ENCODE data around the gene DNAJC16.

DNAJC16 gene

DNA sequence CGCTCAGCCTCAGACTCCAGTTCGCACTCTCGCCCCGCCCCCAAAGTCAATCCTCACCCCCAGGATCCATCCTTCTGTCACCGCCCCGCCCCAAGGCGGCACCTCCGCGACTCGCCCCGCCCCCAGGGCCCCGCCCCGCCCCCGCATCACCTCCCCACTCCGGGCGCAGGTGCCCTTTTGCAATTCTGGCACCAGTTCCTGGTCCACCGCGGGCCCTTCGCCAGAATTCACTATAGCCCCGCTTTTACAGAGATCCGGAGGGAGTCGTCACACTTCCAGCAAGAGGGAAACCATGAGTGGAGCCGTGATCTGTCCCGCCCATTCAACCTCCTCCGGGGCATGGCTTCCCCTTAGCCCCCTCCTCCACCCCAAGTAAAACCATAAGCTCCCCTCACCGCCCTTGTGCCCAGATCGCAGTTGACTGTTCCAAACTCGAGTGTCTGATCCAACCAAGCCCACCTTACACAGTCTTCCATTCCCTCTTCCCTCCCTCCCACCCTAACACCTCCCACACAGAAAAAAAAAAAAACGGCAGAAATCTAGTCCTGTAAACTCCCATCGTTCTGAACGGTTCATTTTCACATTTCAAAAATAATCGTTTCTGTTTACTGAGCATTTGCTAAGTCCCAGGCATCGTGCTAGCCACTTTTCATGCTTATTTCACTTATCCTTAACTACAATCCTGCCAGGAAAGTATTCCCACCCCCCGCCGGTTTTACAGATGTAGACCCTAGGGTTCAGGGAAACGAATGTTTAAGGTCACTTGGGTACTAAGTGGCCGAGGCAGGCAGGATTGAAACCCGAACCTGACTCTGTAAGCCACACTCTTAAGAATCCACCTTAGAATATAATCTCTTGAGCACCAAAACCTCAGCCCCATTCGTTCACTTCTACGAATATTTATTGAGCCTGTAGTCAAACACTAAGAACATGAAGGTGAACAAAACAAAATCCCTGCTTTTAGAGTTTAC is 1.3 kb upstream of the DNAJC16 start:
- no peaks in the 10 kb centered on the region for H3K9me2 ChIP-seq (replicated peaks; ENCODE audit: insufficient read depth, low read length)
- H3K4me2 ChIP-seq (ENCODE audit: low read depth, low read length, poor library complexity, severe bottlenecking), result peak overlapping the region; percentile 89
- H2AFZ ChIP-seq (ENCODE audit: low read depth, low read length, severe bottlenecking), result peak overlapping the region; percentile 76
- H3K9ac ChIP-seq (ENCODE audit: low read length), result peak overlapping the region; percentile 54
- no peak for TF ChIP-seq EZH2phosphoT487 (conservative IDR thresholded peaks at IDR 0.05; ENCODE audit: low read length)
- TF ChIP-seq, protein P1, sequence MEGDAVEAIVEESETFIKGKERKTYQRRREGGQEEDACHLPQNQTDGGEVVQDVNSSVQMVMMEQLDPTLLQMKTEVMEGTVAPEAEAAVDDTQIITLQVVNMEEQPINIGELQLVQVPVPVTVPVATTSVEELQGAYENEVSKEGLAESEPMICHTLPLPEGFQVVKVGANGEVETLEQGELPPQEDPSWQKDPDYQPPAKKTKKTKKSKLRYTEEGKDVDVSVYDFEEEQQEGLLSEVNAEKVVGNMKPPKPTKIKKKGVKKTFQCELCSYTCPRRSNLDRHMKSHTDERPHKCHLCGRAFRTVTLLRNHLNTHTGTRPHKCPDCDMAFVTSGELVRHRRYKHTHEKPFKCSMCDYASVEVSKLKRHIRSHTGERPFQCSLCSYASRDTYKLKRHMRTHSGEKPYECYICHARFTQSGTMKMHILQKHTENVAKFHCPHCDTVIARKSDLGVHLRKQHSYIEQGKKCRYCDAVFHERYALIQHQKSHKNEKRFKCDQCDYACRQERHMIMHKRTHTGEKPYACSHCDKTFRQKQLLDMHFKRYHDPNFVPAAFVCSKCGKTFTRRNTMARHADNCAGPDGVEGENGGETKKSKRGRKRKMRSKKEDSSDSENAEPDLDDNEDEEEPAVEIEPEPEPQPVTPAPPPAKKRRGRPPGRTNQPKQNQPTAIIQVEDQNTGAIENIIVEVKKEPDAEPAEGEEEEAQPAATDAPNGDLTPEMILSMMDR (IDR thresholded peaks at IDR 0.05; ENCODE audit: insufficient read depth, low read length, poor library complexity, severe bottlenecking), result no peak
- H3K79me2 ChIP-seq (ENCODE audit: insufficient read depth, low read length), result peaks cover 10% of the 10 kb centered on the region
- H3K9me3 ChIP-seq (ENCODE audit: insufficient read depth, low read length), result no peaks in the 10 kb centered on the region
- H4K20me1 ChIP-seq (ENCODE audit: low read depth, low read length), result no peaks in the 10 kb centered on the region
- peak overlapping the region; percentile 67 for H3K27ac ChIP-seq (ENCODE audit: low read depth, low read length)
- peak overlapping the region; percentile 73 for H3K4me3 ChIP-seq (ENCODE audit: insufficient read depth, low read length, poor library complexity, severe bottlenecking)
- H3K36me3 ChIP-seq (ENCODE audit: low read length), result no peaks in the 10 kb centered on the region
- H3K27me3 ChIP-seq (ENCODE audit: low read length), result no peaks in the 10 kb centered on the region
- peaks cover 12% of the 10 kb centered on the region for H3F3A ChIP-seq (ENCODE audit: insufficient read depth)

DNA sequence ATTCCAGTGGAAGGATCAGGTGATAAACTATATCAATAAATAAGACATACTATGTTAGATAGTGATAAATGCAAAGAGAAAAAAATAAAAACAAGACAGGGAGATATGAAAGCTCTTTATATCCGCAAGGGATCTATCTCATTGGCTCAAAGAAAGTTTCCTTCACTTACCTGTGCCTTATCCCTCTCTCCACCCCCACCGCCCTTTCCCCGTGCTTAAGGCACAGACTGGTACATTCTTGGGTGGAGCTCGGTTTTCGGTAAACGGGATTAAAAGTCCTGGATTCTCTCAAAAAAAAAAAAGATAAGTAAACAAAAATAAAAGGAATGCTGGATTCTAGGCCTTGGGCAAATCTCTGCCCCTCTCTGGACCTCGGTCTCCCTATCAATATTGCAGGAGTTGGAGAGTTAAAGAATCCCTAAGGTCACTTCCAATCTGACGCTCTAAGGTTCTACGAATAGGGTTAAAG is 593 bp upstream of the DNAJC16 start:
- peak overlapping the region; percentile 89 for H3K4me2 ChIP-seq (ENCODE audit: low read depth, low read length, poor library complexity, severe bottlenecking)
- no peaks in the 10 kb centered on the region for H3K27me3 ChIP-seq (ENCODE audit: low read length)
- H2AFZ ChIP-seq (ENCODE audit: low read depth, low read length, severe bottlenecking), result peak overlapping the region; percentile 76
- no peaks in the 10 kb centered on the region for H3K36me3 ChIP-seq (ENCODE audit: low read length)
- H3K9ac ChIP-seq (ENCODE audit: low read length), result peak overlapping the region; percentile 54
- H3K4me3 ChIP-seq (ENCODE audit: insufficient read depth, low read length, poor library complexity, severe bottlenecking), result peak overlapping the region; percentile 73
- peak overlapping the region; percentile 67 for H3K27ac ChIP-seq (ENCODE audit: low read depth, low read length)
- no peaks in the 10 kb centered on the region for H3K9me3 ChIP-seq (ENCODE audit: insufficient read depth, low read length)
- TF ChIP-seq, protein P1 (IDR thresholded peaks at IDR 0.05; ENCODE audit: insufficient read depth, low read length, poor library complexity, severe bottlenecking), result no peak
- TF ChIP-seq EZH2phosphoT487 (conservative IDR thresholded peaks at IDR 0.05; ENCODE audit: low read length), result no peak
- no peaks in the 10 kb centered on the region for H3K9me2 ChIP-seq (replicated peaks; ENCODE audit: insufficient read depth, low read length)
- H4K20me1 ChIP-seq (ENCODE audit: low read depth, low read length), result no peaks in the 10 kb centered on the region
- peaks cover 12% of the 10 kb centered on the region for H3F3A ChIP-seq (ENCODE audit: insufficient read depth)
- H3K79me2 ChIP-seq (ENCODE audit: insufficient read depth, low read length), result peaks cover 10% of the 10 kb centered on the region

DNA sequence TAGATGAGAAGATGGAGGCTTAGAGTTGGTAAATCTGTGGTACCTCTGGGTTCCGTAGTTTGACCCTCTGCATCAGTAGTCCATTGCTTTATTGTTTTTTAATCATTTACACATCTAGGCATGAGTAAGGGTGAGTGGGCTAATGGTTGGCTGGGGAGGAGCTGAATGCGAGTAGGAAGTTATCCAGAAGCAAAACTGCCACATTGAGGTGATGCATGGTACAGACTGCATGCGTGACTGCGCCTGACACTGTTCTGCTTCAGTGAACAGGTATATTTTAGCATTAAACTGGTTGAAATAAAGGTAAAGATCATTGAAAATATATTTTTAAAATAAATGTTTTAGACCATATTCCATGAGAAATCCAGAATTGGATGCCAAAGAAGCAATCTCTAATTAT is 4.4 kb downstream of the DNAJC16 start:
- no peaks in the 10 kb centered on the region for H4K20me1 ChIP-seq (ENCODE audit: low read depth, low read length)
- no peak overlapping the region for H2AFZ ChIP-seq (ENCODE audit: low read depth, low read length, severe bottlenecking)
- H3F3A ChIP-seq (ENCODE audit: insufficient read depth), result peaks cover 2% of the 10 kb centered on the region
- H3K36me3 ChIP-seq (ENCODE audit: low read length), result no peaks in the 10 kb centered on the region
- H3K79me2 ChIP-seq (ENCODE audit: insufficient read depth, low read length), result peaks cover 10% of the 10 kb centered on the region
- H3K9me2 ChIP-seq (replicated peaks; ENCODE audit: insufficient read depth, low read length), result no peaks in the 10 kb centered on the region
- H3K27me3 ChIP-seq (ENCODE audit: low read length), result no peaks in the 10 kb centered on the region
- TF ChIP-seq EZH2phosphoT487 (conservative IDR thresholded peaks at IDR 0.05; ENCODE audit: low read length), result no peak
- TF ChIP-seq, protein P1 (IDR thresholded peaks at IDR 0.05; ENCODE audit: insufficient read depth, low read length, poor library complexity, severe bottlenecking), result no peak
- H3K9me3 ChIP-seq (ENCODE audit: insufficient read depth, low read length), result no peaks in the 10 kb centered on the region
- H3K4me3 ChIP-seq (ENCODE audit: insufficient read depth, low read length, poor library complexity, severe bottlenecking), result no peak overlapping the region
- no peak overlapping the region for H3K27ac ChIP-seq (ENCODE audit: low read depth, low read length)
- no peak overlapping the region for H3K9ac ChIP-seq (ENCODE audit: low read length)
- no peak overlapping the region for H3K4me2 ChIP-seq (ENCODE audit: low read depth, low read length, poor library complexity, severe bottlenecking)

Measured in SU-DHL-6 (cell line).